Measurements from ENCODE around the gene TPSG1. TPM values are rescaled to one million over a fixed set of nuclear protein-coding genes. Genes with fewer than 3 reads are reported as not detected.
"Not testable (repeated sequence)": the region's sequence is repeated elsewhere in the genome, so short reads cannot be mapped to it uniquely, and the experiment has no call there.

TPSG1 gene
- total and polyA plus RNA-seq, 10 donors, result 0.46 TPM; not detected in 9

DNA sequence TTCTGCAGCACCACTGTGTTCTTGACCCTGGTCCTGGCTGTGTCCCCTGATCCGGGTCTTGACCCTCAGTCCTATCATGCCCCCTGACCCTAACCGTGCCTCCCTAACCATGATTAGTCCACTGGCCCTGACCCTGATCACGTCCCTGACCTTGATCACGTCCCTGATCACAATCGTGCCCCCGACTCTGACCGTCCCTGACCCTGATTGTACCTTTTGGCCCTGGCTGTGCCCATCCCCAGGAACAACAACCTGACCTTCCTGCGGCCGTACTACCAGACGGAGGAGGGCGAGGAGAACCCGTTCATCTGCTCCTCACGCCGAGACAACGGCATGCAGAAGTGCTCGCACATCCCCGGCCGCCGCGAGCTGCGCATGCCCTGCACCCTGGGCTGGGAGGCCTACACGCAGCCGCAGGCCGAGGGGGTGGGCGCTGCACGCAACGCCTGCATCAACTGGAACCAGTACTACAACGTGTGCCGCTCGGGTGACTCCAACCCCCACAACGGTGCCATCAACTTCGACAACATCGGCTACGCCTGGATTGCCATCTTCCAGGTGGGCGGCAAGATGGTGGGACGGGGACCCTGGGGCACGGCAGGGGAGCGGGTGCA, 24.9 kb downstream of the TPSG1 start:
- Histone ChIP-seq H3K9me3 (no peaks in the 10 kb centered on the region), H3K27me3 (replicated peaks in 1 of 7) (peaks cover 0 to 28% (median 0%) of the 10 kb centered on the region in 7 donors), H3K4me1 (no peaks in the 10 kb centered on the region), H3K4me3 (no peak overlapping the region), H3K27ac (no peak overlapping the region), H3K36me3 (no peaks in the 10 kb centered on the region)
- 88 to 94% (median 91%) methylated on average over 17 to 38 of the region's 38 CpGs for WGBS, 5 donors
- intact Hi-C loops (cut with DNase I; ENCODE audit: low total_unique reads), result no loop called here
- no peak for TF ChIP-seq POLR2A (IDR thresholded peaks at IDR 0.05)
- TF ChIP-seq, protein P1, sequence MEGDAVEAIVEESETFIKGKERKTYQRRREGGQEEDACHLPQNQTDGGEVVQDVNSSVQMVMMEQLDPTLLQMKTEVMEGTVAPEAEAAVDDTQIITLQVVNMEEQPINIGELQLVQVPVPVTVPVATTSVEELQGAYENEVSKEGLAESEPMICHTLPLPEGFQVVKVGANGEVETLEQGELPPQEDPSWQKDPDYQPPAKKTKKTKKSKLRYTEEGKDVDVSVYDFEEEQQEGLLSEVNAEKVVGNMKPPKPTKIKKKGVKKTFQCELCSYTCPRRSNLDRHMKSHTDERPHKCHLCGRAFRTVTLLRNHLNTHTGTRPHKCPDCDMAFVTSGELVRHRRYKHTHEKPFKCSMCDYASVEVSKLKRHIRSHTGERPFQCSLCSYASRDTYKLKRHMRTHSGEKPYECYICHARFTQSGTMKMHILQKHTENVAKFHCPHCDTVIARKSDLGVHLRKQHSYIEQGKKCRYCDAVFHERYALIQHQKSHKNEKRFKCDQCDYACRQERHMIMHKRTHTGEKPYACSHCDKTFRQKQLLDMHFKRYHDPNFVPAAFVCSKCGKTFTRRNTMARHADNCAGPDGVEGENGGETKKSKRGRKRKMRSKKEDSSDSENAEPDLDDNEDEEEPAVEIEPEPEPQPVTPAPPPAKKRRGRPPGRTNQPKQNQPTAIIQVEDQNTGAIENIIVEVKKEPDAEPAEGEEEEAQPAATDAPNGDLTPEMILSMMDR (IDR thresholded peaks at IDR 0.05 in 8 of 11, conservative IDR thresholded peaks at IDR 0.05 in 3 of 11), result no peak
- DNase-seq, result no peak

DNA sequence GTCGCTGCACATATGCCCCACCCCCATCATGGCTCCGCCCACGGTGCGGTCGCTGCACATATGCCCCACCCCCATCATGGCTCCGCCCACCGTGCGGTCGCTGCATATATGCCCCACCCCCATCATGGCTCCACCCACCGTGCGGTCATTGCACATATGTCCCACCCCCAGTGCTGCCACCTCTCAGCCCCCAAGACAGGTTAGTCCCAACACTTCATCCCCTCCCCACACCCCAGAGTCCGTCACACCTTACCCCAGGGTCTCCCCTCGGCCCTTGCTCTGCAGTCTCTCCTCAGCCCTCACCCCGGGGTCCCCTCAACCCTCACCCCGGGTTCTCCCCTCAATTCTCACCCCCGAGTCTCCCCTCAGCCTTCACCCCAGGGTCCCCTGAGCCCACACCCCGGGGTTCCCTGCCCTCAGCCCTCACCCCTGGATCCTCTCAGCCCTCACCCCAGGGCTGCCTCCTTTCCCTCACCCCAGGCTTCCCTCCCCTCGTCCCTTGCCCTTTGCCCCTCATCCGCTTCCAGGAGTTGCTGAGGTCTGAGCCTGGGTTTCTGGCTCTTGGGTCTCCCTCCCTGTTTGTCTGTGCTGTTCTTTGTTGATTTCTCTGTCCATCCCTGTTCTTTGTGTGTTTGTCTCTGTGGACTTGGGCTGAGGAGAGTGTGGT, 25.6 kb downstream of the TPSG1 start:
- H3K9me3 ChIP-seq, result no peaks in the 10 kb centered on the region
- no peaks in the 10 kb centered on the region for H3K36me3 ChIP-seq
- TF ChIP-seq POLR2A (IDR thresholded peaks at IDR 0.05) (no peak), POLR2AphosphoS5 (IDR thresholded peaks at IDR 0.05) (no peak)
- TF ChIP-seq, protein P1 (IDR thresholded peaks at IDR 0.05 in 8 of 11, conservative IDR thresholded peaks at IDR 0.05 in 3 of 11), result no peak
- 79 to 88% (median 86%) methylated on average over 8 to 15 of the region's 19 CpGs for WGBS, 5 donors
- peaks cover 0 to 4% (median 0%) of the 10 kb centered on the region in 6 donors for H3K4me1 ChIP-seq
- no peak for DNase-seq
- intact Hi-C loops (cut with DNase I; ENCODE audit: low total_unique reads), result no loop called here
- peaks cover 0 to 30% (median 3%) of the 10 kb centered on the region in 7 donors for H3K27me3 ChIP-seq (replicated peaks in 1 of 7)
- H3K4me3 ChIP-seq, result no peak overlapping the region
- H3K27ac ChIP-seq, result no peak overlapping the region

DNA sequence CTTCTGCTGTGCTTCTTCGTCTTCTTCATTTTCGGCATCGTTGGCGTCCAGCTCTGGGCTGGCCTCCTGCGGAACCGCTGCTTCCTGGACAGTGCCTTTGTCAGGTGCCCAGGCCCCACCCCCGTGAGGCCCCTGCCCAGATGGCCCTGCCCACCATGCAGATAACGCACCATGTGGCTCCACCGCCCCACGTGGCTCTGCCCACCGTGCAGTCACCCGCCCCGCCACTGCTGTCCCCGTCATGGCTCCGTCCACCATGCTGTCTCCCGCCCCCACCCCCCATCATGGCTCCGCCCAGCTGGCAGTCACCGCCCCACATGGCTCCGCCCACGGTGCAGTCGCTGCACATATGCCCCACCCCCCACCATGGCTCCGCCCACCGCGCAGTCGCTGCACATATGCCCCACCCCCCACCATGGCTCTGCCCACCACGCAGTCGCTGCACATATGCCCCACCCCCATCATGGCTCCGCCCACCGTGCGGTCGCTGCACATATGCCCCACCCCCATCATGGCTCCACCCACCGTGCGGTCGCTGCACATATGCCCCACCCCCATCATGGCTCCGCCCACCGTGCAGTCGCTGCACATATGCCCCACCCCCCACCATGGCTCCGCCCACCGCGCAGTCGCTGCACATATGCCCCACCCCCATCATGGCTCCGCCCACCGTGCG, 26.3 kb downstream of the TPSG1 start:
- H3K27me3 ChIP-seq (replicated peaks in 1 of 7), result peaks cover 0 to 37% (median 7%) of the 10 kb centered on the region in 7 donors
- H3K4me3 ChIP-seq; intact Hi-C loops (cut with DNase I; ENCODE audit: low total_unique reads); H3K4me1 ChIP-seq; H3K9me3 ChIP-seq; H3K36me3 ChIP-seq; DNase-seq; H3K27ac ChIP-seq: not testable (repeated sequence)
- 89 to 91% (median 91%) methylated on average over 24 to 44 of the region's 44 CpGs for WGBS, 5 donors

DNA sequence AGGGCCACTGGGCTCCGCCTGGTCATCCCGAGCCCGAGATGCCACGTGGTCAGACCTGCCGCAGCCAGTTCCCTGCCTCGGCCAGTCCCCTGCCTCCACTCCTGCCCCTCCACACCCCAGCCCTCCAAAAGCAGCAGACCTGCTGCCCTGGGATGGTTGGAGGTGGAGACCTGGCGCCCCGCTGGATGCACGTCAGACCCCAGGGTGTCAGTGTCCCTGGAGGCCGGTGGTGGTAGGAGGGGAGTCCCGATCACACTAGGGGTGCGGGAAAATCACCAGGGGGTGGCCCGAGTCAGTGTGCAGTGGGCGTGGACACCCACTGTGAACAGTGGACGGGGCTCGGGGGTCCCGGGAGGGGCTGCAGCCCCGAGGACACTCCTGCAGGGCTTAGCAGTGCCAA, 26.9 kb downstream of the TPSG1 start:
- H3K4me3 ChIP-seq, result no peak overlapping the region
- intact Hi-C loops (cut with DNase I; ENCODE audit: low total_unique reads), result no loop called here
- TF ChIP-seq POLR2AphosphoS5 (IDR thresholded peaks at IDR 0.05), result no peak
- TF ChIP-seq POLR2A (IDR thresholded peaks at IDR 0.05), result no peak
- TF ChIP-seq, protein P1 (IDR thresholded peaks at IDR 0.05 in 8 of 11, conservative IDR thresholded peaks at IDR 0.05 in 3 of 11), result no peak
- H3K9me3 ChIP-seq, result no peaks in the 10 kb centered on the region
- no peak overlapping the region for H3K27ac ChIP-seq
- peaks cover 0 to 5% (median 0%) of the 10 kb centered on the region in 6 donors for H3K4me1 ChIP-seq
- 88 to 92% (median 91%) methylated on average over 12 to 18 of the region's 18 CpGs for WGBS, 5 donors
- H3K36me3 ChIP-seq, result no peaks in the 10 kb centered on the region
- H3K27me3 ChIP-seq (replicated peaks in 1 of 7), result peaks cover 0 to 43% (median 7%) of the 10 kb centered on the region in 7 donors
- no peak for DNase-seq
